ENCODE results near the gene NTN5. TPM values are rescaled to one million over a fixed set of nuclear protein-coding genes. Genes with fewer than 3 reads are reported as not detected.

The NTN5 gene
- total RNA-seq, 2 donors from 2014 or later: 0.54 to 2.8 TPM

DNA sequence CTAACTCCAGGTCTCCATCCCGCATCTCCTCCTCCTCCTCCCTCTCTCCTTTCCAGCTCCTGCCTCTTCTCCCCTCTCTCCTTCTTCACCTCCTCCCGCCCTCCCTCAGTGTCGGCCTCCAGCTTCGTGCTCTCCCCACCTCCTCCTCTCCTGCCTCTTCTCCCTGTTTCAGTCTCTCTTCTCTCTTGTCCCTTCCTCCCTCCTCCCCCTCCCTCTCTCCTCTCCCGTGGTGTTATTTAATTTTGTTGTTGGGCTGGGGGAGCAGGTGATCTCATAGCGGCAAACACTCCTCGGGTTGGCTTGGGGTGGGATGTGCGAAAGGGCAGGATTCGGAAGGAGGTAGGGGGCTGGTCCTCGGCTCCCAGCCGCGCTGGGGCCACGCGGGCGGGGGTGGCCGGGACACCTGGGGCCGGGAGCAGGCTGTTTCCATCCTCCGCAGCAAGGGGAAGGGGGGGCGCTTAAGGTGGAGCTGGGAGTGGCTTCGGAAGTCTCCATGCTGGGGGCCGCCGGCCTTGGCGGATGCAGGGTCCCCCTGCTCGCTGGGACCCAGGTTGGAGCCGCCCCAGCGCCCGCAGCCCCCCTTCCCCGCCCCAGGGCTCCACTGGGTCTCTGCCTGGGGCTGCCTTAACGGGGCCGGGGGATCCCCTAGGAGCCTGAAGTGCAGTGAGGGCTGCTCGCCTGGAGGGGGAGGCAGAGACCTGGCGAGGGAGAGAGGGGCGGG lies 26.7 kb downstream of the NTN5 start, which contains the start of gene CA11:
Gene CA11 (minus strand): TSS at position 187 of the 721 bp plus-strand sequence. CDS start 555 bp downstream, outside the sequence.
- DNase-seq (ENCODE audit: low spot score) (no peak), ATAC-seq (ENCODE audit: insufficient number of reproducible peaks, low FRiP score, low read depth) (peak; percentile 61)
- Histone ChIP-seq H3K4me3 (peak within 1 kb of the TSS; percentile 84), H3K36me3 (no peaks in the 10 kb centered on the region), H3K9me3 (no peaks in the 10 kb centered on the region), H3K27me3 (replicated peaks; ENCODE audit: insufficient read depth) (no peaks in the 10 kb centered on the region), H3K27ac (peak within 1 kb of the TSS; percentile 85 to 88), H3K4me1 (ENCODE audit: control insufficient read depth in 1 of 2, low read depth in 2 of 2) (peaks cover 6 to 17% of the 10 kb centered on the region in 2 donors)
- TF ChIP-seq, protein P1, sequence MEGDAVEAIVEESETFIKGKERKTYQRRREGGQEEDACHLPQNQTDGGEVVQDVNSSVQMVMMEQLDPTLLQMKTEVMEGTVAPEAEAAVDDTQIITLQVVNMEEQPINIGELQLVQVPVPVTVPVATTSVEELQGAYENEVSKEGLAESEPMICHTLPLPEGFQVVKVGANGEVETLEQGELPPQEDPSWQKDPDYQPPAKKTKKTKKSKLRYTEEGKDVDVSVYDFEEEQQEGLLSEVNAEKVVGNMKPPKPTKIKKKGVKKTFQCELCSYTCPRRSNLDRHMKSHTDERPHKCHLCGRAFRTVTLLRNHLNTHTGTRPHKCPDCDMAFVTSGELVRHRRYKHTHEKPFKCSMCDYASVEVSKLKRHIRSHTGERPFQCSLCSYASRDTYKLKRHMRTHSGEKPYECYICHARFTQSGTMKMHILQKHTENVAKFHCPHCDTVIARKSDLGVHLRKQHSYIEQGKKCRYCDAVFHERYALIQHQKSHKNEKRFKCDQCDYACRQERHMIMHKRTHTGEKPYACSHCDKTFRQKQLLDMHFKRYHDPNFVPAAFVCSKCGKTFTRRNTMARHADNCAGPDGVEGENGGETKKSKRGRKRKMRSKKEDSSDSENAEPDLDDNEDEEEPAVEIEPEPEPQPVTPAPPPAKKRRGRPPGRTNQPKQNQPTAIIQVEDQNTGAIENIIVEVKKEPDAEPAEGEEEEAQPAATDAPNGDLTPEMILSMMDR (IDR thresholded peaks at IDR 0.05): peak; percentile 93

DNA sequence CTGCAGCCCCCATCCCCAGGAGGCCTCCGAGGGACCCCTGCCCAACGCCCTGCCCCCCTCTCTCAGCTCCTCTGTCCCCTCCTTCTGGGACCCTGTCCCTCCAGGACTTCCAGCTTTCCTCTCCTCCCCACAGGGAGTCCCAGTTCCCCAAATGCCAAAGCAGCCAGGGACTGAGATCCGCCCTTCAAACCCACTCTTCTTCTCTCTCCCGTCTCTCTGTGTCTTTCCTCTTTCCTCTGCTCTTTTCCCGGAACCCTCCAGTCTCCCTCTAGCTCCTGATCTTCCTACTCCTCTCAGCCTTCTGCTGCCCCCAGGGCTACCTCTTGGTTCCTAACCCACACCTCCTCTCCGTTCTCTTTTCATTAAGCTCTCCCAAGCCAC lies 27.2 kb downstream of the NTN5 start:
- Histone ChIP-seq H3K4me3 (peak overlapping the region; percentile 84), H3K36me3 (no peaks in the 10 kb centered on the region), H3K27ac (peak overlapping the region; percentile 85 to 88), H3K4me1 (ENCODE audit: control insufficient read depth in 1 of 2, low read depth in 2 of 2) (peaks cover 6 to 17% of the 10 kb centered on the region in 2 donors), H3K9me3 (no peaks in the 10 kb centered on the region), H3K27me3 (replicated peaks; ENCODE audit: insufficient read depth) (no peaks in the 10 kb centered on the region)
- ATAC-seq (ENCODE audit: insufficient number of reproducible peaks, low FRiP score, low read depth) (no peak), DNase-seq (ENCODE audit: low spot score) (no peak)
- TF ChIP-seq, protein P1 (IDR thresholded peaks at IDR 0.05): no peak

DNA sequence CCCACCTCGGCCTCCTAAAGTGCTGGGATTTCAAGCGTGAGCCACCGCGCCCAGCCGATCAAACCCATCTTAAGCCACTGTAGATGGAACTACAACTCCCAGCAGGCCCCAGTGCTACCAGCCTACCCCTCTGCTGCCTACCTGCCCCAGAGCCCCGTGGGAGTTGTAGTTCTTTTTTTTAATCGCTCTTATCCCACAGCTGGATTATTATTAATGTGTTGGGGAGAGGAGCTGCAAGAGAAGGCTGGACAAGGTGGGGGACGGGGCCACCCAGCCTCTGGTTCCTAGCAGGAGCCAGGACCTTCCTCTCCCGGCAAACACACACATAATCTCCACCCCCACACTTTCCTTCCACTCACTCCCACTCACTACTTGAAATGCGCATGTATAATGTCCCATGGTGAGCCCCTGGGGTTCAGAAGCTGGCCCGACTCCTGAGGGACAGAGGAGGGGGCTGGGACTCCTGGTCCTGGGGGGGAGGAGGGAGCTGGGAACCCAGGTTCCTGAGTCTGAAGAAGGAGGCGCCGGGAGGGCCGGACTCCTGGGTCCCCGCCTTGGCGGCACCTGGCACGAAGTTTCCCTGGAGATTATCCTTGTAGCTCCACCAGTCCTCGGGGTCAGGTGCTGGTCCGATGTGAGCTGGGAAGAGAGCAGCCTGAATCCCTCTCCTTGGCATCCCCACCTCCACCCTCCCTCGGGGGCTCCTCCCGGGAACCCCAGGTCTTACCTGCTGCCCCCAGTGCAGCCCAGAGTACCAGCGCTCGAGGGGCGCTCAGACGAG lies 27.8 kb downstream of the NTN5 start:
- ATAC-seq (ENCODE audit: insufficient number of reproducible peaks, low FRiP score, low read depth) (peak; percentile 5), DNase-seq (ENCODE audit: low spot score) (no peak)

DNA sequence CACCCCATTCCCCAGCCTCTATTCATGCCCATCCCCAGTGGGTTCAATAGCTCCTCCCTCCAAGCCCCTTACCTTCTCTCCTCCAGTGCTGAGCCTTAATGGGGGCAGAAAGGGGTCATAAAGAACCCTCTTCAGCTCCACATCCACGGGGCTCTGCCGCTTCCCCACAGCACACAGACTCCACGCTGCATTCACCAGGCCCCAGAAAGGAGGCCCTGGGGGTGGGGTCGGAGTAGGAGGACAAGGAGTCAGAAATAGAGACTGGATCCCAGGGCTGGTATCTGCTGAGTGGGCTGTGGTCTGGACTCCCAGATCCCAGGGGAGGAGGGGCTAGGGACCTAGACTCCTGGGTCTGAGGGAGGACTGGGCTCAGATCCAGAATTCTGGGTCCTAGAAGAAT lies 28.5 kb downstream of the NTN5 start:
- H3K4me1 ChIP-seq (ENCODE audit: control insufficient read depth in 1 of 2, low read depth in 2 of 2): peaks cover 6 to 17% of the 10 kb centered on the region in 2 donors
- H3K4me3 ChIP-seq: peak overlapping the region; percentile 84
- DNase-seq (ENCODE audit: low spot score) (no peak), ATAC-seq (ENCODE audit: insufficient number of reproducible peaks, low FRiP score, low read depth) (no peak)
- H3K36me3 ChIP-seq: no peaks in the 10 kb centered on the region
- H3K9me3 ChIP-seq: no peaks in the 10 kb centered on the region
- TF ChIP-seq, protein P1 (IDR thresholded peaks at IDR 0.05): no peak
- H3K27ac ChIP-seq: no peak overlapping the region
- no peaks in the 10 kb centered on the region for H3K27me3 ChIP-seq (replicated peaks; ENCODE audit: insufficient read depth)

More for the DNA sequence above, 27.8 kb downstream of the NTN5 start:
- H3K9me3 ChIP-seq: no peaks in the 10 kb centered on the region
- H3K4me3 ChIP-seq: peak overlapping the region; percentile 84
- peak overlapping the region; percentile 85 to 88 for H3K27ac ChIP-seq
- TF ChIP-seq, protein P1 (IDR thresholded peaks at IDR 0.05): no peak
- H3K36me3 ChIP-seq: no peaks in the 10 kb centered on the region
- H3K4me1 ChIP-seq (ENCODE audit: control insufficient read depth in 1 of 2, low read depth in 2 of 2): peaks cover 6 to 17% of the 10 kb centered on the region in 2 donors
- no peaks in the 10 kb centered on the region for H3K27me3 ChIP-seq (replicated peaks; ENCODE audit: insufficient read depth)

DNA sequence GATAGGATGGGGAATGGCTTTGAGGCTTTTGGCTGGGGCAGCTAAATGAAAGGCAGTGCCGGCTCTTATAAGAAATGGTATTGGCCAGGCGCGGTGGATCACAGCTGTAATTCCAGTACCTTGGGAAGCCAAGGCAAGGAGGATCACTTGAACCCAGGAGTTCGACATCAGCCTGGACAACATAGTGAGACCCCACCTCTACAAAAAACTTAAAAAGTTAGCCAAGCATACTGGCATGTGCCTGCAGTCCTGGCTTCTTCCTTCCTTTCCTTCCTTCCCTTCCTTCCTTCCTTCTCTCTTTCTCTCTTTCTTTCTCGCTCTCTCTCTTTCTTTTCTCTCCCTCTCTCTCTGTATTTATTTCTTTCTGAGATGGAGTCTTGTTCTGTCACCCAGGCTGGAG lies 30.0 kb downstream of the NTN5 start:
- Histone ChIP-seq H3K4me3 (no peak overlapping the region), H3K36me3 (no peaks in the 10 kb centered on the region), H3K4me1 (ENCODE audit: control insufficient read depth in 1 of 2, low read depth in 2 of 2) (peaks cover 11 to 24% of the 10 kb centered on the region in 2 donors), H3K9me3 (no peaks in the 10 kb centered on the region), H3K27ac (no peak overlapping the region), H3K27me3 (replicated peaks; ENCODE audit: insufficient read depth) (no peaks in the 10 kb centered on the region)
- TF ChIP-seq, protein P1 (IDR thresholded peaks at IDR 0.05): no peak
- no peak for DNase-seq (ENCODE audit: low spot score)
- ATAC-seq (ENCODE audit: insufficient number of reproducible peaks, low FRiP score, low read depth): no peak

Measured in thoracic aorta (tissue), 2 donors.